Stimulated activated CD4-positive, alpha-beta T cell treated with anti-CD3 and anti-CD28 coated beads, Interleukin-15, amount 100 ng/mL, for 48 hours (primary cell): ENCODE measurements around the gene NSRP1.
"Not testable (repeated sequence)": the region's sequence is repeated elsewhere in the genome, so short reads cannot be mapped to it uniquely, and the experiment has no call there.

Source experiments
- DNase-seq, 2 donors: peaks; one replicate each; pipeline ENCODE4 v3.0.0-alpha.2; 2020; ENCODE audit warnings: low read depth in 2 of 2

The NSRP1 gene

DNA sequence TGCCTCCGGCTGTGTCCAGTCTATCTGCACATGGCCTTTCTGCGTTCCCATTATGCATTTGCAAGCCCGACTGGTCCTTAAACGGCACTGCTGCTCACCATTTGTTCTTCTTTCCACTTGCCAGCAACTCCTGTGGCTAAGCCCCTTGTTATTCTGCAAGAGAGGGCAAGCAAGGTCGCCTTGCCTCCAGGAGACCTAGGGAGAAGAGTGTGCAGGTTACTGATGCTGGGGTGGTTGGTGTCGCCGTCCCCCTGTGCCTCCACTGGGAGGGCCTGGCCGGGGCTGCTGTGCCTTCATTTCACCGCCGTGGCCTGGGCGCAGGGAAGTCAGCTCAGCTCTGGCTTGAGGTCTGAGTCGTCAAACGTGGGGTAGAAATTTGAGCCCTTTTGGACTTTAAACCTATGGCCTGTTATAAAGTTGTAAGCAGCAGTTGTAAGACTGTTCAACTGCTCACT, 106.1 kb downstream of the NSRP1 start:
- no peak for DNase-seq

DNA sequence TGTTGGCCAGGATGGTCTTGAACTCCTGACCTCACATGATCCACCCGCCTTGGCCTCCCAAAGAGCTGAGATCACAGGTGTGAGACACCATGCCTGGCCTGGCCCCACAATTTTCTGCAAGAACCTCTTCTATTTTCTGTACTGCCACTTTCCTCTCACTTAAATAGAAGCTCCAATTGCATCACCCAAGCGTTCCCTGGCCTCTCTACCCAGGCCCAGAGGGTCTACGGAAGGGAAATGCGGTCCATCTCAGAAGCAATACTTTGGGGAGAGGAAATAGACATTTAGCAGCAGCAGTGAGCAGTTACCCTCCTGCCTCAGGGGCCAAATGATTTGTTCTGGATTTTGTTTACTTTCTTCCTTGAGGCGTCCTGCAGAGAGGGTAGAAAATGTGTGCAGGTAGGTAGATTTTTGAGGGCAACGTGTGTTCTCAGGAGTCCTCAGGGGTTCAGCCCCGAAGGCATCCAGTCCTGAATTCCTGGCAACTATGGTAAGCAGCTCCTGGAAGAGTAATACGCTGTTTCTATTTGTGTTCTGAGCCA, 107.9 kb downstream of the NSRP1 start:
- no peak for DNase-seq

DNA sequence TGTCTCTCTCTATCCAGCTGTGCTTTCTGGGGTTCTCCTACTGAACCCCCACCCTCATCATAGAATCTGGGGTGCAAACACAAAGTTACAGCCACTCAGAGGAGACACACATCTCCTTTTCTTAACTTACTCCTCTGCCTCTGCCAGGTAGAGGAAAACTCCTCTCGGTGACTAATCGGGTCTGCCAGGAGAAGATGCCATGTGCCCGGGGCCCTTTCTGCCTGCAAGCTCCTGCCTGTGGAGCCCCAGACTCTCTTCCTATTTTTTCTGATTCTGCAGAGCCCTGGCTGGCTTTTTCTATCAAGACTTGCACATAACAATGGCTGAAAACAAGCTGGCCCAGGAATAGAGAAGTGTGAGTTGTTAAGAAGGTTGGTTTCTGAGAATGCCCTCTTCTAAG, 108.5 kb downstream of the NSRP1 start:
- no peak for DNase-seq

DNA sequence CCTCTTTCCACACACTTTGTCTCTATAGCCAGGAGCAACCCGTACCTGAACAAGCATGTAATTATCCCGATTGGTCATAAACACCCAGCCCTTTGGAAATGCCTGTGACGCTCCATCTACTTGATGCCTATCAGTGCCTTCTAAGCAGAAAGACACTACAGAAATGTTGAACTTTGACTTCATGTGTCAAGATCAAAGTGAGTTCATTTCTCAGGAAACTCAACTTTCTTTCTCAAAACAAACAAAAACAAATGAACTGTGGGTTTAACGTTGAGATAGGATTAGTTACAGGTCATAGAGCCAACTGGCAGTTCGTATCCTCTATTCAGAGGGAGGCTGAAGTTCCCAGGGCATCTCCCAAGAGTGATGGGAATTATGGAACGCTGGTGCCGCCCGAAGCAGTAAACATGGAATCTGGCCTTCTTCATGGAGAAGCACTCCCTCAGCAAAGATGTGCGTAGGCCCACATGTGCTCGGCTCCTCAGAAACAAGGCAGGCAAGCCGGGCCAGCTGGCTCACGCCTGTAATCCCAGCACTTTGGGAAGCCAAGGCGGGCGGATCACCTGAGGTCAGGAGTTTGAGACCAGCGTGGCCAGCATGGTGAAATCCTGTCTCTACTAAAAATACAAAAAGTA, 109.4 kb downstream of the NSRP1 start:
- no peak for DNase-seq

DNA sequence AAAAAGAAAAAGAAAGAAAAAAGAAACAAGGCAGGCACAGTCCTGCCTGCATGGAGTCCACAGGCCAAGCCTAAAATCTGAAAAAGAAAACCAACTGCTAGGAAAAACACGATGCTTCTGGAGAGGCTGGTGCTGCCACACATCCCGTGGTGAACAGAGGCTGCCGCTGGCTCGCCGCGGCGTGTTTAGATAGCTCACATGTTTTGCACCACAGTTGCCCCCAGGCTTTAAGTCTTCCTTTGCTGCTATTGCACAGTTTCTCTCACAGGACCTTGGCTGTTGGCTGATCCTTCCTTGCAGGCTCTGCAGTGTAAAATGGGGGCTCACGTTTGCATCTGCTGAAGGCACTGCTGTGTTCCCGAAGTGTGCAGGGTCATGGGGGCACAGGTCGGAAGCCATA, 110.3 kb downstream of the NSRP1 start:
- DNase-seq, result no peak

DNA sequence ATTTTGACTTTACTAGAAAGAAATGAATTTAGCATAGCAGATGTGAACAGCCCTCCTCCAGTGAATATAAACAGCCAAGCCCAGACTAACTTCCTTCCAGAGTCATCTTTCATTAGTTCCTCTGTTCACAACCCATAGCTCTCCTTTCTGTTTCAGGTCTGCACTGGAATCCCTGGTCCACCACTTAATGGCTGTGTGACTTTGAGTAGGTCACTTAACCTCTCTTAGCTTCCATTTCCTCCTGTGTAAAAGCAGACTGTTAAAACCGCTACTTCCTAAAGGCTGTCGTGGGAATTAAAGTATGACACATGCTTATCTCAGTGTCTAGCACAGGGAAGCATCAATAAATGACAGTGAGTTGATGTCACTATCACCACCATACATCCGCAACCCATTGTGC, 111.4 kb downstream of the NSRP1 start:
- DNase-seq, result no peak

DNA sequence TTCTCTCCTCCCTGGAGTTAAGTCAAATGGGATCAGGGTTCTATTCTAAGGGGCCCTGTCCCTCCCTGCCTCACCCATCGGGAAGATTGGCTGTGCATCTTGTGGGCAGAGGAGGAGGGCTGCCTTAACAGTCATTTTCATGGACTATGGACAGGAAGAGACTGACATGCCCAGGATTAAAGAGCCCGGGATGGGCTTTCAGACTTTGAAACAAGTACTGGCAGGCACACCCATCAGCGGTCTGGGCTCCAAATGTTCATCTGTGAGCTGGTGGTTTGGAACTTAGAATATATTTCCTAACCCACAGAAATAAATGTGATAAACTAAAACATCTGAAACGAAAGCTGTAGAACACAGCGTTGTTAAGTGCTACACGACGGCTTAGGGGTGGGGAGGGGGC, 112.4 kb downstream of the NSRP1 start:
- no peak for DNase-seq

DNA sequence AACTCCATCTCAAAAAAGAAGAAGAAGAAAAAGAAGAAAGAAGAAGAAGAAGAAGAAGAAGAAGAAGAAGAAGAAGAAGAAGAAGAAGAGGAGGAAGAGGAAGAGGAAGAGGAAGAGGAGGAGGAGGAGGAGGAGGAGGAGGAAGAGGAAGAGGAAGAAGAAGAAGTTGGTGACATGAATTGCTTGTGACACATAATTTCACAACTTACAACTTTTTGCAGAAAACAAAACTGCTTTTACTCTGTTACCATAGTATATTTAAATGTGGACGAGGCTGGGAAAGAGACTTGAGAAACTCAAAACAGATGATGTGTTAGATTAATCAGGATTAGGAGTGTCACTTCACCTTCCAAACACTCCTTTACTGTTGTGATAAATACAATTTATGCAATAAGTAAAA, 113.4 kb downstream of the NSRP1 start:
- DNase-seq, result not testable (repeated sequence)

DNA sequence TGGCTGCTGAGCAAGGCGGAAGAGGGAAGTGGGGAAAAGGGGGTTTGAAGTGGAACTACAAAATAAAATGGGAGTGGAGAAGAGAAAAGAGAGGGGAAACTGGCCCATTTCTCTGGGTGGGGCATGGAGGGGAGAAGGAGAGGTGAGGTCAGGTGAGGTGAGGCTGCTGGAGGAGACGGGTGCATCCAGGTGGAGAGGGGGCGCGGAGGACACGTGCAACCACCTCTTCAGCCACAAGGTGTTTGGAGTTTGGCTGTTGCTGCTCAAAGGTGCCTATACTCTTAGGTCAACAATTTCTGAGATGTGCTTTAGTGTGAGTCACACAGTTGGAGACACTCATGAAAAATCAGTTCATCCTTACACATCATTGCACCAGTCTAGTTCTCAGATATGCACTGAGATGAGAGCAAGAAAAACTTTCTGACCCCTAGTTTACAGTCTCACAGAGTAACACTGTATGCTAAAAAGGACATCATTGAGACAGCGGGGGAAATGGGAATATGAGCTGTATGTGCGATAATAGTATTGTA, 114.0 kb downstream of the NSRP1 start:
- DNase-seq, result no peak

DNA sequence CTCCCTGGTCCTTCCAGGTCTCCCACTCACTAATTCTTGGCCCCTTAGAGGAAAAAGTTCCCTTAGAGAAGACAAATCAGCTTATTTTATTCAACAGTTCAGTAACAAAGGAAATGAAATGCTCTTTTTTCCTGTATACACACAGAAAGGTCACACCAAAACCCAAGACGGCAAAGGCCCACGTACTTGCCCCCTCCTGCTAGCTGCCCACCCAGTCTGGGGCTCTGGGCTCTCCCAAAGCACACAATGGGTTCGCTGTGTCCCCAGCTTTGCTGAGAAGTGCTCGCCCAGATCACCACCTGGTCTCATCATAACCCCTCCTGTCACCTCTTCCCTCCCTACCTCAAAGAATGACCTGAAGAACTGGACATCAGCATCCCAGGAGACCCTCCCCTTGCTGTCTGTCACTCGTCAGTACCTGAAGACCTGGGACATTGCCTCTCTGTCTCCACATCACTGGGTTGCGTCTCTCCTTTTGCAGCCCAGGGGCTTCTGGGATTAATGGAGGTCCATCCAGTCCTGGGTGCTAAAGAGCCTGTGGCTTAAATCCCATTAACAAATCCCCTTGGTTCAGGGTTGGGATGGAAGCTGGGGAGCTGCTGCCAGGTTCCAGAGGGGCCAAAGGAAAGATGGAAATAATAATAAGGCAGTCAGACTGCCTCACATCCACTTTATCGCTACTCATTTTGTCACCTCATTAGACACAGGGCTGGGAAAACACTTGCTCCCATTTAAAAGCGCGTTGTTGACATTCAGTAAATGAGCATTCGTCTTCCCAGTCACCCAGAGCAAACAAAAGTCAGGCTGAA, 115.6 kb downstream of the NSRP1 start:
- no peak for DNase-seq

DNA sequence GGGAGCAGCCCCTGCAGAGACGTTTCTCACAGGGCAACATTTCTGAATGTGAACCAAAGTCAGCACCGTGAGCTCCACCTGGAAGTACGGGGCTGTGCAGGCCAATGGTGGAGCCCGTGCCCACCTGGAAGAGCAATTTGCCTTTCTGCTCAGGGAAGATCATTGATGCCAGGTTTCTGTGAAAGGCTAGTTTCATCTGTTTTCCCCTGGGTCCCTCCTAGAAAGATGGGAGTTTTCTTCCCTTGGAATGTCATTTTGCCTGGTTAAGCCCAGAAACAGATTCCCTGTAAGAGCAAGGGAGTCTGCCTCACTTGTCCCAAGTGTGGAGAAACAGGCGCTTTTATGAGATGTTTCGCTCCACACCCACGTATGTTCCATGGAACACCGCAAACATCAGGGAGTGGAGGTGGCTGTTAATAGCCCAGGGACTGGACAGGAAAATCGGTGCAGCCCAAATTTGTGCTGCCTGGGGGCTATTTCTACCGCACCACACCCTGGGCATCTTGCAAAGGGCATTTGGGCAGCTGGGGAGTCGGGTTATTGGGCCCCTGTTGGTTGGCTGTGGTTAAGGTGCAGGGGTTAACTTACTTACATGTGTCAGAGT, 116.3 kb downstream of the NSRP1 start:
- DNase-seq, result no peak

DNA sequence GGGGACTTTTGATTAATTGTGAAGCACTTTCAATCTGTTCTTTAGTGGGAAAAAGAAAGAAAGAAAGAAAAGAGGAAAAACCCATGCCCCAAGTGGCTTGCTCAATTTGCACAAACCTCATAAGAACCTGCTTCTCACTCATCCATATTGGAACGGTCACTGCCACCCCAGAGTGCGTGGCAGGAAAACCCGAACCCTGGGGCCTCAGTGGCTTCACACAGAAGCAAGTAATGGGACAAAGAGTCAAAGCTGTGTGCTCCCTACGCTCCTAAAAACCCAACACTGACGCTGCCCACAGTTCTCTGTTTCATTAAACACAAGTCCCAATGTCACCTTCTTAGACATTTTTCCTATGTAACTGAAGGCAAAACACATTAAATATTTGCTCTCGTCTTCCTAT, 117.7 kb downstream of the NSRP1 start:
- no peak for DNase-seq

DNA sequence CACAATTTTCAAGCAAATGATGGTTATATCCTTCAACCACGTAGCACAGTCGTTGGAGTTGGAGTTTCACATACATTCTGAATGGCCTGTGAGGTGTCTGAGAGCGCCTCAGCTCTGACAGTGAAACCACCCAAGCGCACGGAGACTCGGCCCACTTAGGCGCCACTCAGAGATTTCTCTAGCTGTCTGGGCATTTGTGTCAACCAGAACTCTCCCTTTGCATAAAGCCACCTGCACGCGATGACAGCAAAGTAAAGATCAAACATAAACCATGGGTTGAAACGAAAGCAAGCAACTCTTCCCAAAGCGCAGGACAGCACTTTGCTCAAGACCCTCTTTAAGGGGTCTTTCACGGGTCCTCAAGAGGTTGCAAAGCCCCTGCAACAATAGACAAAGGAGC, 118.3 kb downstream of the NSRP1 start:
- DNase-seq, result no peak

DNA sequence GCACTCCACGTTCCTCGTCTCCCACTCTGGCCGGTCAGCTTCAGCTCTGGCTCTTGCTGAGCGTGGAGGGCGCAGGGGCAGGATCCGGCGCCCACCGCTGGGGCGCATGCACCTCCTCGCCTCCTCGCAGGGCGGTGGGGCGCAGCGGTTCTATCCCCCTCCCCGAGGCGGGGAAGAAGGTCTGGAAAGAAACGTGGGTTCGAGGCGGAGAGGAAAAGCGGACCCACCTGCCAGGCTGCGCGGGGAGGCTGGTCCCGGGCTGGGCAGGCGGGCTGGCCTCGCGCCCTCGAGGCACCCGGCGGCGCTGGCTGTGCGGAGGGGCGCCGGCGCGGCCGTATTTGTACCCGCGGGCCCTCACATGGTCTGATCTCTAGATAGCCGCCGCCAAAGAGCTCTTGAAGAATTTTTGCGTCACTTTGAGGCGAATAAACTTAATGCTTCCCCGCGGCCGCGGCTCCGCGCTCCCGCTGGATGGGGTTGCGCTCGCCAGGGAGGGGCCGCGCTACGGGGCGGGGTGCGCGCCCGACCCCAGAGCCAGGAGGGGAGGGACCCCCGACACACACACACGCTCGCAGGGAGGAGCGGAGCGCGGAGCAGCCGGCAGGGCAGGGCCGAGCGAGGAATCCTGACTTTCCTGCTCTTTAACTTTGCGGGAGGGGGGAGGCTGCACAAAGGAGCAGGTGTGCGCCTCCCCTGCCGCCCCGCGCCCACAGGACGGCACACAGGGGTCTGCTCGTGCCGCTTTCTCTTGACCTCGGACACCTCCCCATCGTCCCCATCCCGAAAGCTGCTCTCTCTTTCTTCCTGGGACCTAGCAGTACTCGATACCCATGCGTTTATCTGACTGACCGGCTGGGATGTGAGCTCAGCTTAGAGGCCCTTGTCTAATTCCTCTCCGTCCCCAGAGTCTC, 119.0 kb downstream of the NSRP1 start, which contains the start of gene SLC6A4:
Gene SLC6A4 (minus strand): TSS at position 312 of the 911 bp plus-strand sequence. CDS start 13,739 bp downstream, outside the sequence.
- DNase-seq, result no peak
